IMR-90 (cell line): Measurements from ENCODE around the gene GPR84. TPM values are rescaled to one million over a fixed set of nuclear protein-coding genes. Genes with fewer than 3 reads are reported as not detected.
A peak's percentile ranks its signal among the peaks of the same experiment; 100 is the strongest.

Source experiments
- ATAC-seq: fragments of 200-7000 bp; cut with Tn5 transposase; 2 replicates; pipeline ENCODE4 v1.9.1; 2020; ENCODE audit warnings: low read depth, mild to moderate bottlenecking, moderate library complexity
- BruUV-seq: library from RNA; stranded (reverse); fragments of 400-500 nt; replicated peaks from 2 replicates; lab custom pipeline; 2021; lab: Mats Ljungman, UMichigan
- CTCF ChIA-PET: fragments of 300-600 bp; formaldehyde crosslinking; extraction: SDS; loops from one replicate; lab custom pipeline; 2021; ENCODE audit warnings: antibody characterized with exemption; lab: Yijun Ruan, JAX
- POLR2A ChIA-PET: fragments of 300-600 bp; sonication (Branson Sonifier 250); formaldehyde crosslinking; loops from one replicate; lab custom pipeline; 2022; ENCODE audit warnings: antibody characterized with exemption; ENCODE audit not compliant: unreplicated experiment; lab: Charles Lee
- DNase-seq: peaks from one replicate; pipeline ENCODE4 v3.0.0; 2013
- H2AFZ ChIP-seq: replicated peaks from 2 replicates; pipeline ENCODE3; 2013; ENCODE audit warnings: low read length, mild to moderate bottlenecking; ENCODE audit not compliant: poor library complexity
- H2AK5ac ChIP-seq: 2 replicates; pipeline ENCODE4 v1.6.1; 2013; ENCODE audit warnings: low read depth, low read length, inconsistent platforms
- H2AK9ac ChIP-seq: replicated peaks from 2 replicates; pipeline ENCODE3; 2013; ENCODE audit warnings: mild to moderate bottlenecking, low read depth, low read length, moderate library complexity; ENCODE audit not compliant: poor library complexity
- H2BK120ac ChIP-seq: 2 replicates; pipeline ENCODE4 v1.6.1; 2013; ENCODE audit warnings: low read depth, low read length, inconsistent platforms
- H2BK15ac ChIP-seq: 3 replicates; pipeline ENCODE4 v1.6.1; 2013; ENCODE audit warnings: low read depth, low read length, inconsistent platforms
- H2BK20ac ChIP-seq: 2 replicates; pipeline ENCODE4 v1.6.1; 2013; ENCODE audit warnings: low read depth, mild to moderate bottlenecking, inconsistent platforms, low read length, moderate library complexity
- H2BK5ac ChIP-seq: 2 replicates; pipeline ENCODE4 v1.6.1; 2013; ENCODE audit warnings: mild to moderate bottlenecking, low read depth, low read length, inconsistent platforms; ENCODE audit not compliant: poor library complexity, severe bottlenecking
- H3K14ac ChIP-seq: replicated peaks from 2 replicates; pipeline ENCODE4 v1.6.1; 2013; ENCODE audit warnings: low read depth, low read length, inconsistent platforms
- H3K18ac ChIP-seq: 2 replicates; pipeline ENCODE4 v1.6.1; 2013; ENCODE audit warnings: low read depth, low read length, control low read depth
- H3K23ac ChIP-seq: 2 replicates; pipeline ENCODE4 v1.6.1; 2013; ENCODE audit warnings: low read depth, low read length, inconsistent platforms
- H3K27ac ChIP-seq: 2 replicates; pipeline ENCODE4 v1.5.1; 2013; ENCODE audit warnings: mild to moderate bottlenecking, control low read depth, low read length; ENCODE audit not compliant: insufficient read depth
- H3K27me3 ChIP-seq: 2 replicates; pipeline ENCODE4 v1.6.1; 2013; ENCODE audit warnings: low read length; ENCODE audit not compliant: control insufficient read depth, insufficient read depth
- H3K36me3 ChIP-seq: 2 replicates; pipeline ENCODE4 v1.6.1; 2013; ENCODE audit warnings: low read length, mixed read lengths; ENCODE audit not compliant: control insufficient read depth, insufficient read depth
- H3K4ac ChIP-seq: 2 replicates; pipeline ENCODE4 v1.6.1; 2013; ENCODE audit warnings: low read depth, low read length, inconsistent platforms
- H3K4me1 ChIP-seq: 2 replicates; pipeline ENCODE4 v1.6.1; 2013; ENCODE audit warnings: low read length, mixed read lengths; ENCODE audit not compliant: control insufficient read depth, insufficient read depth
- H3K4me2 ChIP-seq: 2 replicates; pipeline ENCODE4 v1.6.1; 2013; ENCODE audit warnings: low read depth, mild to moderate bottlenecking, control low read depth, low read length, moderate library complexity
- H3K4me3 ChIP-seq: 2 replicates; pipeline ENCODE4 v1.5.1; 2013; ENCODE audit warnings: low read depth, mild to moderate bottlenecking, control low read depth, low read length, moderate library complexity; ENCODE audit not compliant: insufficient read depth
- H3K56ac ChIP-seq: 2 replicates; pipeline ENCODE4 v1.6.1; 2013; ENCODE audit warnings: low read length, inconsistent platforms; ENCODE audit not compliant: insufficient read depth; ENCODE audit errors: extremely low read depth
- H3K79me1 ChIP-seq, 2 experiments: 2 replicates each; pipeline ENCODE4 v1.6.1; 2013; ENCODE audit warnings: low read length in 2 of 2, inconsistent platforms in 1 of 2, low read depth in 1 of 2
- H3K9ac ChIP-seq: 2 replicates; pipeline ENCODE4 v1.6.1; 2013; ENCODE audit warnings: low read depth, low read length, control low read depth
- H3K9me1 ChIP-seq: 2 replicates; pipeline ENCODE4 v1.6.1; 2013; ENCODE audit warnings: low read length, inconsistent platforms; ENCODE audit not compliant: insufficient read depth
- H3K9me3 ChIP-seq: 2 replicates; pipeline ENCODE4 v1.6.1; 2013; ENCODE audit warnings: low read length; ENCODE audit not compliant: control insufficient read depth, insufficient read depth
- H4K20me1 ChIP-seq: 2 replicates; pipeline ENCODE4 v1.6.1; 2013; ENCODE audit warnings: low read length, inconsistent platforms; ENCODE audit not compliant: insufficient read depth
- H4K5ac ChIP-seq: 2 replicates; pipeline ENCODE4 v1.6.1; 2013; ENCODE audit warnings: mild to moderate bottlenecking, low read depth, low read length, control low read depth
- H4K8ac ChIP-seq, 2 experiments: 2 replicates each; pipeline ENCODE4 v1.6.1; 2013; ENCODE audit warnings: low read depth in 2 of 2, low read length in 2 of 2, control low read depth in 1 of 2, inconsistent platforms in 1 of 2
- H4K91ac ChIP-seq: 2 replicates; pipeline ENCODE4 v1.6.1; 2013; ENCODE audit warnings: low read depth, low read length, inconsistent platforms; ENCODE audit not compliant: insufficient read depth
- BHLHE40 ChIP-seq: fragments of 150-350 bp; IDR thresholded peaks from 2 replicates; pipeline ENCODE4 v1.6.1; 2016; ENCODE audit warnings: mild to moderate bottlenecking, low read depth, low read length
- CEBPB ChIP-seq: IDR thresholded peaks from 2 replicates; pipeline ENCODE4 v1.6.1; 2012; ENCODE audit warnings: low read depth, low read length, improper control_type of control experiment
- CHD1 ChIP-seq: IDR thresholded peaks from 2 replicates; pipeline ENCODE4 v1.6.1; 2012; ENCODE audit warnings: low read depth, low read length, improper control_type of control experiment
- CTCF ChIP-seq: conservative IDR thresholded peaks from 2 replicates; pipeline ENCODE4 v1.5.1; 2012; ENCODE audit warnings: mild to moderate bottlenecking, low read depth, low read length, improper control_type of control experiment
- MAFK ChIP-seq: IDR thresholded peaks from 2 replicates; pipeline ENCODE4 v1.6.1; 2012; ENCODE audit warnings: low read depth, low read length, improper control_type of control experiment
- MXI1 ChIP-seq: IDR thresholded peaks from 2 replicates; pipeline ENCODE4 v1.6.1; 2012; ENCODE audit warnings: low read depth, mild to moderate bottlenecking, low read length, moderate library complexity, borderline replicate concordance
- POLR2A ChIP-seq: IDR thresholded peaks from 2 replicates; pipeline ENCODE4 v1.6.1; 2012; ENCODE audit warnings: mild to moderate bottlenecking, low read depth, low read length
- RAD21 ChIP-seq: IDR thresholded peaks from 2 replicates; pipeline ENCODE4 v1.6.1; 2012; ENCODE audit warnings: low read length, improper control_type of control experiment
- RCOR1 ChIP-seq: IDR thresholded peaks from 2 replicates; pipeline ENCODE4 v1.6.1; 2012; ENCODE audit warnings: mild to moderate bottlenecking, low read length, improper control_type of control experiment; ENCODE audit not compliant: insufficient replicate concordance
- RFX5 ChIP-seq: IDR thresholded peaks from 2 replicates; pipeline ENCODE4 v1.8.0; 2012; ENCODE audit warnings: low read depth, mild to moderate bottlenecking, low read length, moderate library complexity
- SMC3 ChIP-seq: fragments of 150-350 bp; IDR thresholded peaks from 2 replicates; pipeline ENCODE4 v1.6.1; 2016; ENCODE audit warnings: low read depth, mild to moderate bottlenecking, antibody characterized with exemption, low read length, moderate library complexity
- WGBS, 2 experiments: methylation state at CpG; one replicate each; pipeline versions ENCODE4 v1.1.5 to v1.1.7; 2013; ENCODE audit warnings: missing lambda C conversion rate in 2 of 2; ENCODE audit not compliant: insufficient read length in 1 of 2; ENCODE audit errors: extremely low coverage in 2 of 2; 5-methylcytosine and 5-hydroxymethylcytosine counted together
- dilution Hi-C: fragments of 300-500 bp; cut with HindIII; formaldehyde crosslinking; loops from one replicate; pipeline ENCODE4 v1.14.3; 2018; ENCODE audit warnings: low sequenced_read_pairs; ENCODE audit not compliant: unreplicated experiment
- in situ Hi-C: fragments of 300-500 bp; cut with MboI; formaldehyde crosslinking; loops from 3 replicates; pipeline ENCODE4 v1.14.3; 2019; ENCODE audit warnings: low sequenced_read_pairs, inconsistent platforms, mixed read lengths
- intact Hi-C: fragments of 100-400 bp; cut with micrococcal nuclease; formaldehyde crosslinking; loops from 2 replicates; pipeline ENCODE4 v1.10.0; 2022
- polyA plus RNA-seq, 3 experiments: library from polyadenylated mRNA; depleted of rRNA; stranded (reverse); fragments of >200 nt; gene quantifications; 2 replicates each; pipeline ENCODE4 v1.2.3, GENCODE V29; 2012; ENCODE audit warnings: low replicate concordance in 1 of 3
- total RNA-seq: library from RNA; depleted of rRNA; stranded (reverse); fragments of >200 nt; gene quantifications from 2 replicates; pipeline ENCODE4 v1.2.3, GENCODE V29; 2012
- TF ChIP-seq, protein P1 (sequence below): fragments of 150-350 bp; IDR thresholded peaks from 2 replicates; pipeline ENCODE4 v1.6.1; 2016; ENCODE audit warnings: low read depth, mild to moderate bottlenecking, low read length, moderate library complexity, borderline replicate concordance

GPR84 gene
- total and polyA plus RNA-seq, 2 of the 4 experiments (the other 2 are of a cell fraction), result not detected

GRCh38 chr12:54392485-54393206, 28.4 kb upstream of the GPR84 start (continued):
- no peak for TF ChIP-seq RAD21

GRCh38 chr12:54390668-54391551, 26.6 kb upstream of the GPR84 start:
- dilution Hi-C loops, result no loop called here
- in situ Hi-C loops, result no loop called here
- TF ChIP-seq RFX5 (no peak), SMC3 (no peak), CEBPB (no peak), CTCF (no peak), BHLHE40 (no peak), RCOR1 (no peak), MXI1 (no peak), POLR2A (no peak), CHD1 (no peak), MAFK (no peak)
- TF ChIP-seq, protein P1, sequence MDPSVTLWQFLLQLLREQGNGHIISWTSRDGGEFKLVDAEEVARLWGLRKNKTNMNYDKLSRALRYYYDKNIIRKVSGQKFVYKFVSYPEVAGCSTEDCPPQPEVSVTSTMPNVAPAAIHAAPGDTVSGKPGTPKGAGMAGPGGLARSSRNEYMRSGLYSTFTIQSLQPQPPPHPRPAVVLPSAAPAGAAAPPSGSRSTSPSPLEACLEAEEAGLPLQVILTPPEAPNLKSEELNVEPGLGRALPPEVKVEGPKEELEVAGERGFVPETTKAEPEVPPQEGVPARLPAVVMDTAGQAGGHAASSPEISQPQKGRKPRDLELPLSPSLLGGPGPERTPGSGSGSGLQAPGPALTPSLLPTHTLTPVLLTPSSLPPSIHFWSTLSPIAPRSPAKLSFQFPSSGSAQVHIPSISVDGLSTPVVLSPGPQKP, result no peak

More at GRCh38 chr12:54390668-54391551, 26.6 kb upstream of the GPR84 start:
- H2BK120ac ChIP-seq, result no peak overlapping the region
- H4K20me1 ChIP-seq, result peaks cover 22% of the 10 kb centered on the region
- no peak overlapping the region for H2BK5ac ChIP-seq
- H3K4me1 ChIP-seq, result no peaks in the 10 kb centered on the region
- no peak overlapping the region for H3K23ac ChIP-seq
- H4K8ac ChIP-seq, result no peak overlapping the region
- H2AK9ac ChIP-seq, result no peak overlapping the region
- peaks cover 32% of the 10 kb centered on the region for H3K36me3 ChIP-seq
- no peak overlapping the region for H2BK20ac ChIP-seq
- no peak overlapping the region for H3K18ac ChIP-seq
- no peak overlapping the region for H2BK15ac ChIP-seq
- H4K5ac ChIP-seq, result no peak overlapping the region
- WGBS, 2 experiments, result 29% methylated on average over 11 of the region's 51 CpGs; no CpG with 5 or more reads in 1 of the 2 experiments
- intact Hi-C loops, result no loop called here
- H3K79me1 ChIP-seq, result peaks cover 0 to 13% of the 10 kb centered on the region in 2 experiments; a peak in 2 of 4 replicates
- BruUV-seq, result no TSS peak
- H2AFZ ChIP-seq, result peak overlapping the region; percentile 33
- POLR2A ChIA-PET, result no interaction called here
- no peak overlapping the region for H3K27ac ChIP-seq
- H3K9me3 ChIP-seq, result no peaks in the 10 kb centered on the region
- H4K91ac ChIP-seq, result no peak overlapping the region
- H3K9ac ChIP-seq, result no peak overlapping the region
- DNase-seq (no peak), ATAC-seq (no peak)
- no peaks in the 10 kb centered on the region for H3K9me1 ChIP-seq
- H3K4me3 ChIP-seq, result no peak overlapping the region
- H3K56ac ChIP-seq, result no peak overlapping the region
- CTCF ChIA-PET, result no interaction called here
- no peaks in the 10 kb centered on the region for H3K27me3 ChIP-seq
- no peak overlapping the region for H3K4ac ChIP-seq
- H3K14ac ChIP-seq, result no peak overlapping the region
- no peak overlapping the region for H2AK5ac ChIP-seq
- no peak overlapping the region for H3K4me2 ChIP-seq
